PFSK-1 (cell line): ENCODE measurements around the gene SFTPD. TPM values are rescaled to one million over a fixed set of nuclear protein-coding genes. Genes with fewer than 3 reads are reported as not detected.

ENCODE experiments used
- FOXP2 ChIP-seq: optimal IDR thresholded peaks from 2 replicates; pipeline ENCODE3; 2011; ENCODE audit warnings: borderline replicate concordance, control low read depth, inconsistent platforms; ENCODE audit not compliant: insufficient read depth; ENCODE audit errors: extremely low read length, extremely low read depth
- POLR2AphosphoS5 ChIP-seq: IDR thresholded peaks from 2 replicates; pipeline ENCODE4 v1.6.1; 2012; ENCODE audit warnings: low read depth, mild to moderate bottlenecking, control low read depth, low read length, moderate library complexity
- SIN3A ChIP-seq: IDR thresholded peaks from 2 replicates; pipeline ENCODE4 v1.6.1; 2012; ENCODE audit warnings: mild to moderate bottlenecking, low read length, moderate library complexity, borderline replicate concordance; ENCODE audit not compliant: insufficient read depth
- TAF1 ChIP-seq: IDR thresholded peaks from 2 replicates; pipeline ENCODE4 v1.6.1; 2012; ENCODE audit warnings: low read length, control low read depth, borderline replicate concordance; ENCODE audit not compliant: insufficient read depth
- polyA plus RNA-seq: library from polyadenylated mRNA; unstranded; fragments of >200 nt; gene quantifications from one replicate; pipeline ENCODE4 v1.2.1, GENCODE V29; 2012; ENCODE audit warnings: low read depth, missing spikeins; ENCODE audit not compliant: insufficient read length
- TF ChIP-seq, protein P1 (sequence below), 2 experiments: IDR thresholded peaks; 2 replicates each; pipeline versions ENCODE4 v1.6.1 to v1.8.0; 2011 to 2012; ENCODE audit warnings: low read depth in 2 of 2, low read length in 2 of 2, control low read depth in 1 of 2, inconsistent platforms in 1 of 2, mild to moderate bottlenecking in 1 of 2, moderate library complexity in 1 of 2; ENCODE audit not compliant: insufficient read depth in 1 of 2

SFTPD gene
- not detected for polyA plus RNA-seq

DNA sequence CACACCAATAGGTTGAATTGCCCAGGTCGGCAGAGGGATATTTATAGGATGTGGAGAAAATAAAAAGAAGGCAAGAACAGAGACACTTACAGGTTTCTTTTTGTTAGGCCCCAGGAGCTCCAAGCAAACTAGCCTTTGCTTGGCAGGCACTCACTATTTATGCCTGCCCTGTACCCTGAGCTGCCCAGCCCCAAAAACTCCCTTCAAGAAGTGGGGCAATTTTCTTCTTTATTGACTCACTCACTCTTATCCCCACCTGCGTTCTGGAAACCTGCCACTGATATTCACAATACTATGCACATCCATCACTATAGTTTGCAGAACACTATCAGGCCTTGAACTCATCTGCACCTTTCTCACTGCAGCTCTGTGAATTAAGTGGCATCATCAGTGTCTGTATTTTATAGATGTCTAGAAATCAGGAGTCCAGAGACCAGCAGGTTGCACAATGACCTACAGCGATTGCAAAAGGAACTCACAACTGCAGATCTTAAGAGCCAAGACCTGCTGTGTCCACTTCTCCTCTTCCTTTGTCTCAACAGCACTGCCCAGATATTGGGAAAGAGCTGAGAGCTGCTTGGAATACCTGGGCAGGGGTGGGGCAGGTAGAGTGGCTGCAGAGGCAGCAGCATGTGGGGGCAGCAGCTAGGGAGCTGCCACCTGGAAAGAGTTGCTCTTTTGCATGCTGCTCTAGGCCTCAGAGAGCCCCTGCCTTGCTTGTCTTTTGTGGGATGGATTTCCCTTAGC lies at the start of gene SFTPD:
Gene SFTPD, minus strand, starts transcription at position 130 of the 747 bp plus-strand sequence. CDS start 2,446 bp downstream, outside the sequence.
- no peak for TF ChIP-seq SIN3A
- no peak for TF ChIP-seq POLR2AphosphoS5
- TF ChIP-seq, protein P1, sequence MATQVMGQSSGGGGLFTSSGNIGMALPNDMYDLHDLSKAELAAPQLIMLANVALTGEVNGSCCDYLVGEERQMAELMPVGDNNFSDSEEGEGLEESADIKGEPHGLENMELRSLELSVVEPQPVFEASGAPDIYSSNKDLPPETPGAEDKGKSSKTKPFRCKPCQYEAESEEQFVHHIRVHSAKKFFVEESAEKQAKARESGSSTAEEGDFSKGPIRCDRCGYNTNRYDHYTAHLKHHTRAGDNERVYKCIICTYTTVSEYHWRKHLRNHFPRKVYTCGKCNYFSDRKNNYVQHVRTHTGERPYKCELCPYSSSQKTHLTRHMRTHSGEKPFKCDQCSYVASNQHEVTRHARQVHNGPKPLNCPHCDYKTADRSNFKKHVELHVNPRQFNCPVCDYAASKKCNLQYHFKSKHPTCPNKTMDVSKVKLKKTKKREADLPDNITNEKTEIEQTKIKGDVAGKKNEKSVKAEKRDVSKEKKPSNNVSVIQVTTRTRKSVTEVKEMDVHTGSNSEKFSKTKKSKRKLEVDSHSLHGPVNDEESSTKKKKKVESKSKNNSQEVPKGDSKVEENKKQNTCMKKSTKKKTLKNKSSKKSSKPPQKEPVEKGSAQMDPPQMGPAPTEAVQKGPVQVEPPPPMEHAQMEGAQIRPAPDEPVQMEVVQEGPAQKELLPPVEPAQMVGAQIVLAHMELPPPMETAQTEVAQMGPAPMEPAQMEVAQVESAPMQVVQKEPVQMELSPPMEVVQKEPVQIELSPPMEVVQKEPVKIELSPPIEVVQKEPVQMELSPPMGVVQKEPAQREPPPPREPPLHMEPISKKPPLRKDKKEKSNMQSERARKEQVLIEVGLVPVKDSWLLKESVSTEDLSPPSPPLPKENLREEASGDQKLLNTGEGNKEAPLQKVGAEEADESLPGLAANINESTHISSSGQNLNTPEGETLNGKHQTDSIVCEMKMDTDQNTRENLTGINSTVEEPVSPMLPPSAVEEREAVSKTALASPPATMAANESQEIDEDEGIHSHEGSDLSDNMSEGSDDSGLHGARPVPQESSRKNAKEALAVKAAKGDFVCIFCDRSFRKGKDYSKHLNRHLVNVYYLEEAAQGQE (IDR thresholded peaks at IDR 0.05; ENCODE audit: insufficient read depth in 1 of 2, low read depth in 2 of 2, low read length in 2 of 2) = no peak
- TF ChIP-seq TAF1 = no peak
- TF ChIP-seq FOXP2 = no peak

DNA sequence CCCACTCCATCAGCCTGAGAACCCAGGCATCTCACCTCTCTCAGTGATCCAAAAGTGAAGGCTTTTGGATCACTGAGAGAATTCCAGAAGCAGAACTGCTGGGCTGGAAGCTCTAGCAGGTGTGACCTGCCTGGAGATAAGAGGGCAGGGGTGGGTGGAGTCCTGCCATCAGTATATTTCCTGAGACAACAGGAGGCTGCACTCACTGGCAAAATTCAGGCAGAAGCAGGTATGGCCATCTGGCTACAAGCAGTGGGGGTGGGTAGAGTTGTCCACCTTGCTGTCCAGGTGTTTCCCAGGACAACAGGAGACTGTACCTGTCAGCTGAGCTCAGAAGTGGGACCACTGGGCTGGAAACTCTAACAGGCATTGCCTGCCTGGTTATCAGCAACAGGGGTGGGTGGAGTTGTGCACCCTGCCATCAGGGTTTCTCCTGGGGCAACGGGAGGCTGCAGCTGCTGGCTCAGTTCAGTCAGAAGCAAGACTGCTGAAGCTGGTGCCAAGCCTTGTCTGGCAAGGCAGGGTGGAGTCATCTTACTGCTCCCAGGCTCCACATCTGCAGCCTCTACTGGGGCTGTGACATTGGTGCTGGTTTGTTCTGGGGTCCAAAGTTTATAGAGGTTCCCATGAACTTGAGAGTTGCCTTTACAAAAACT lies 47.2 kb upstream of the SFTPD start:
- no peak for TF ChIP-seq FOXP2
- TF ChIP-seq, protein P1 (IDR thresholded peaks at IDR 0.05; ENCODE audit: insufficient read depth in 1 of 2, low read depth in 2 of 2, low read length in 2 of 2) = no peak
- no peak for TF ChIP-seq TAF1
- no peak for TF ChIP-seq POLR2AphosphoS5
- no peak for TF ChIP-seq SIN3A

DNA sequence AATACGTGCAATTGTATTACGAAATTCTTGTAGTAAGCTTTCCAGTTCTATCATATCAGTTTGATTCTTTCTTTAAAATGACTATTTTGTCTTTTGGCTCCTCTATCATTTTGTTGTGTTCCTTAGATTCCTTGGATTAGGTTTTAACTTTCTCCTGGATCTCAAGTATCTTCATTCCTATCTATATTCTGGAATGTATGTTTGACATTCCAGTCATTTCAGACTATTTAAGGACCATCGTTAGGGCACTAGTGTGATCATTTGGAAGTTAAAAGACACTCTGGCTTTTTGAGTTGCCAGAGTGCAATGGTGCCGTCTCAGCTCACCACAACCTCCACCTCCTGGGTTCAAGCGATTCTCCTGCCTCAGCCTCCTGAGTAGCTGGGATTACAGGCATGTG lies 45.7 kb upstream of the SFTPD start:
- TF ChIP-seq POLR2AphosphoS5 (no peak), SIN3A (no peak), FOXP2 (no peak), TAF1 (no peak)
- TF ChIP-seq, protein P1 (IDR thresholded peaks at IDR 0.05; ENCODE audit: insufficient read depth in 1 of 2, low read depth in 2 of 2, low read length in 2 of 2) = no peak

DNA sequence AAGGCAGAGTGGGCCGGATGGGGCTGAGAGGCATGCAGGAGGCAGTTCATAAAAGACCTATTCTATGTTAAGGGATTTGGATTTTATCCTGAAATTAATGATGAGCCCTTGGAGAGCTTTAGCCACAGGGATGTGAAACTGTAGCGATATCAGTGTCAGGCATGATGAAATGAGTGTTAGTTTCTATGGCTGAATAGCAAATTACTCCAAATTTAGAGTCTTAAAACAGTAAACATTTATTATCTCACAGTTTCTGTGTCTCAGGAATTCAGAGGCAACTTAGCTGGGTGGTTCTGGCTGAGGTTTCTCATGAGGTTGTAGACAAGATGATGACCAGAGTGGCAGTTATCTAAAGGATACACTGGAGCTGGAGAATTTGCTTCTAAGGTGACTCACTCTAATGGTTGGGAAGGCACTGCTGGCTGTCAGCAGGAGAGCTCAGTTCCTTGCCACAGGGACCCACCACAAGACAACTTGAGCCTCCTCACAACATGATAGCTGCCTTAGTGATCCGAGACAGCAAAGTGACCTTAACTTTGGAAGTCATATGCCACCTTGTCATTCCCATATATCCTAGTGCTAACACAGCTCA lies 36.7 kb upstream of the SFTPD start:
- no peak for TF ChIP-seq SIN3A
- TF ChIP-seq, protein P1 (IDR thresholded peaks at IDR 0.05; ENCODE audit: insufficient read depth in 1 of 2, low read depth in 2 of 2, low read length in 2 of 2) = no peak
- no peak for TF ChIP-seq TAF1
- no peak for TF ChIP-seq POLR2AphosphoS5
- TF ChIP-seq FOXP2 = no peak
